Common myeloid progenitor, CD34-positive (primary cell): ENCODE results near the gene NELL1.

Experiments used
- CTCF ChIA-PET: fragments of 350-600 bp; sonication (Branson Sonifier 250); formaldehyde crosslinking; loops from one replicate; lab custom pipeline; 2021; ENCODE audit warnings: antibody characterized with exemption; lab: Charles Lee
- POLR2A ChIA-PET: fragments of 350-600 bp; sonication (Branson Sonifier 250); formaldehyde crosslinking; loops from one replicate; lab custom pipeline; 2021; ENCODE audit warnings: antibody characterized with exemption; lab: Charles Lee
- DNase-seq, 3 donors: peaks; one replicate each; pipeline versions ENCODE4 v3.0.0 to v3.0.0-alpha.2; 2013
- H3K27ac ChIP-seq, 2 experiments: 1 replicate in 1 of 2; 2 replicates in 1 of 2; pipeline ENCODE4 v1.7.0; 2013; ENCODE audit warnings: inconsistent platforms in 2 of 2, low read length in 2 of 2, mild to moderate bottlenecking in 2 of 2, low read depth in 1 of 2, moderate library complexity in 1 of 2; ENCODE audit not compliant: severe bottlenecking in 2 of 2, insufficient read depth in 1 of 2, poor library complexity in 1 of 2
- H3K27me3 ChIP-seq, 5 experiments: replicated peaks in 2 of 5; 1 replicate in 3 of 5; 2 replicates in 2 of 5; pipeline versions ENCODE4 v1.6.1 to v1.7.0; 2013; ENCODE audit warnings: low read length in 4 of 5, mild to moderate bottlenecking in 2 of 5, moderate library complexity in 2 of 5, inconsistent platforms in 1 of 5; ENCODE audit not compliant: insufficient read depth in 5 of 5, control insufficient read depth in 4 of 5
- H3K36me3 ChIP-seq, 4 experiments: 1 replicate in 2 of 4; 2 replicates in 2 of 4; pipeline versions ENCODE4 v1.6.1 to v1.7.0; 2013; ENCODE audit warnings: low read length in 3 of 4, control low read depth in 1 of 4, mild to moderate bottlenecking in 1 of 4; ENCODE audit not compliant: control insufficient read depth in 4 of 4, insufficient read depth in 4 of 4
- H3K4me1 ChIP-seq, 4 experiments: 1 replicate in 3 of 4; 2 replicates in 1 of 4; pipeline versions ENCODE4 v1.6.1 to v1.7.1; 2013; ENCODE audit warnings: low read length in 3 of 4, mild to moderate bottlenecking in 3 of 4, control low read depth in 1 of 4, inconsistent platforms in 1 of 4, moderate library complexity in 1 of 4; ENCODE audit not compliant: control insufficient read depth in 4 of 4, insufficient read depth in 4 of 4; ENCODE audit errors: control extremely low read depth in 1 of 4
- H3K4me3 ChIP-seq, 7 experiments: 1 replicate in 4 of 7; 2 replicates in 3 of 7; pipeline versions ENCODE4 v1.5.1 to v1.7.0; 2013; ENCODE audit warnings: mild to moderate bottlenecking in 7 of 7, low read length in 6 of 7, moderate library complexity in 6 of 7, inconsistent platforms in 2 of 7, low read depth in 2 of 7, control low read depth in 1 of 7; ENCODE audit not compliant: insufficient read depth in 4 of 7, control insufficient read depth in 1 of 7; ENCODE audit errors: extremely low read depth in 1 of 7
- H3K9me3 ChIP-seq, 5 experiments: 1 replicate in 4 of 5; 2 replicates in 1 of 5; pipeline versions ENCODE4 v1.6.1 to v1.7.1; 2013; ENCODE audit warnings: low read length in 4 of 5, mild to moderate bottlenecking in 2 of 5, inconsistent platforms in 1 of 5, low read depth in 1 of 5, moderate library complexity in 1 of 5; ENCODE audit not compliant: control insufficient read depth in 4 of 5, insufficient read depth in 2 of 5; ENCODE audit errors: control extremely low read depth in 1 of 5
- WGBS: methylation state at CpG from one replicate; pipeline ENCODE4 v1.1.5; 2013; ENCODE audit not compliant: insufficient coverage; 5-methylcytosine and 5-hydroxymethylcytosine counted together

Gene NELL1

DNA sequence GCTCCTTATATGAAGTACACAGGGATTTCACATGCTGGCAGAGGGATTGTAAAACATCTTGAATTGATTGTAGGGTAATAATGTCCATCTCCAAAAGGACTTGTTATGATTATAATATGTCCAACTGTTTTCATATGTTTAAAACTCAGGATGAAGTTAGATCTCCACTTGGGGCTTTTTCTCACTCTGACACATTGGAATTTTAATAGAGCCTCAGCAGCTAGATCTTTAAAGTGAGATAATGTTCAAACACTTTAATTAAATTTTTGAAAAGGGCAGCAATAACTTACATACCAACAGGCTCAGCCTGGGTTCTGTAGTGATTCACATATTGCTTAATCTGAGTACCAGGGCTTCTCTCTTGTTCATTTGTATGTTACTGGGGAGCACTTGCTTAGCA, 152.1 kb downstream of the NELL1 start:
- no peak for DNase-seq
- H3K4me1 ChIP-seq: no peaks in the 10 kb centered on the region
- H3K9me3 ChIP-seq: no peaks in the 10 kb centered on the region
- H3K4me3 ChIP-seq: no peak overlapping the region
- H3K36me3 ChIP-seq: no peaks in the 10 kb centered on the region
- no peaks in the 10 kb centered on the region for H3K27me3 ChIP-seq
- ChIA-PET POLR2A (no interaction called here), CTCF (no interaction called here)
- no peak overlapping the region for H3K27ac ChIP-seq

DNA sequence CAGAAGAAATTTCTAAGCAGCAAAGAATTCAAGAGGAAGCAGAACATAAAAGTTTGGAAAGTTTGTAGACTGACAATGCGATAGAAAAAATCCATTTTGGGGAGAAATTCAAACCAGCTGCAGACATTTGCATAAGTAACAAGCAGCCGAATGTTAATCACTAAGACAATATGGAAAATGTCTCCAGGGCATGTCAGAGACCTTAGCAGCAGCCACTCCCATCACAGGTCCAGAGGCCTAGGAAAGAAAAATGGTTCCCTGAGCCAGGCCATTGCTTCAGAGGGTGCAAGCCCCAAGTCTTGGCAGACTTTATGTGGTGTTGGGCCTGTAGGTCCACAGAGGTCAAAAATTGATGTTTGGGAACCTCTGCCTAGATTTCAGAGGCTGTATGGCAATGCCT, 155.4 kb downstream of the NELL1 start:
- H3K9me3 ChIP-seq: no peaks in the 10 kb centered on the region
- POLR2A ChIA-PET: no interaction called here
- H3K4me1 ChIP-seq: no peaks in the 10 kb centered on the region
- no peaks in the 10 kb centered on the region for H3K27me3 ChIP-seq
- CTCF ChIA-PET: no interaction called here
- H3K36me3 ChIP-seq: no peaks in the 10 kb centered on the region
- no peak overlapping the region for H3K4me3 ChIP-seq
- 80% methylated on average over 1 of the region's 2 CpGs for WGBS
- no peak for DNase-seq
- no peak overlapping the region for H3K27ac ChIP-seq

DNA sequence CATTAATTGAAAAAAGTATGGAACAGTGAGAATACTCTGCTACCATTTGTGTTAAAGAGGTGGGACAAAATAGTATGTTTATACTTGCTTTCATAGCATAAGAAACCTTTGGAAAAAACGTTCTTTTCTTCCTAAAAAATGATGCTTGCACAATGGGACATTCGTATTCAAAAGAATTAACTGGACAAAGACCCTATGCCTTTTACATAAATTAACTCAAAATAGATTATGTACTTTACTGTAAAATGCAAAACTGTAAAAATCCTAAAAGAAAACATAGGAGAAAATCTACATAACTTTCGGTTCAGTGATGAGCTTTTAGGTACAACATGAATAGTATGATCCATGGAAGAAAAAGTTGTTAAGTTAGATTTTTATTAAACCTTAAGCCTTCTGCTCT, 166.2 kb downstream of the NELL1 start:
- Histone ChIP-seq H3K36me3 (no peaks in the 10 kb centered on the region), H3K4me3 (no peak overlapping the region), H3K27ac (no peak overlapping the region), H3K9me3 (no peaks in the 10 kb centered on the region), H3K27me3 (peaks cover 0 to 2% (median 0%) of the 10 kb centered on the region in 5 experiments), H3K4me1 (no peaks in the 10 kb centered on the region)
- ChIA-PET POLR2A (no interaction called here), CTCF (no interaction called here)
- DNase-seq: no peak
- WGBS: no CpG with 5 or more reads among the region's 3 CpGs

- Histone ChIP-seq H3K4me1 (no peaks in the 10 kb centered on the region), H3K4me3 (no peak overlapping the region), H3K27ac (no peak overlapping the region), H3K27me3 (peaks cover 0 to 2% (median 0%) of the 10 kb centered on the region in 5 experiments), H3K9me3 (no peaks in the 10 kb centered on the region), H3K36me3 (no peaks in the 10 kb centered on the region)
- DNase-seq: no peak
- WGBS: no CpG with 5 or more reads among the region's 3 CpGs
- CTCF ChIA-PET: no interaction called here
- POLR2A ChIA-PET: no interaction called here
These were observed 169.8 kb downstream of the NELL1 start for GRCh38 chr11:20839231-20839630.

DNA sequence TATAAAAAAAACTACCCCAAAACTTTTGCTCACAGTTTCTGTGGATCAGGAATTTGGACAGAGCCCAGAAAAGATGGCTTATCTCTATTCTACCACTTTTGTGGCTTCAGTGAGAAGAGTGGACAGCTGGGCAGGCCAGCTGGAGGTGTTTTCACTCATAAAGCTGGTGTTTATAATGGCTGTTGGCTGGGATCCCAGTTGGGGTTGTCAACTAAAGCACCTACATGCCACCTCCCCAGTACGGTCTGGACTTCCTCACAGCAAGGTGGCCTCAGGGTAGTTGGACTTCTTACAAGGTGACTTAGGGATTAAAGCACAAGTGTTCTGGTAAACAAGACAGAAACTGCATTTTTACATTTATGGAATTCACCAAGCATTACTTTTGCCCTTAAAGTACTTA, 171.0 kb downstream of the NELL1 start:
- ChIA-PET POLR2A (no interaction called here), CTCF (no interaction called here)
- H3K4me3 ChIP-seq: no peak overlapping the region
- no peaks in the 10 kb centered on the region for H3K4me1 ChIP-seq
- H3K27me3 ChIP-seq: peaks cover 0 to 2% (median 0%) of the 10 kb centered on the region in 5 experiments
- WGBS: 75% methylated on average over 1 of the region's 1 CpG
- H3K27ac ChIP-seq: no peak overlapping the region
- no peak for DNase-seq
- no peaks in the 10 kb centered on the region for H3K9me3 ChIP-seq
- H3K36me3 ChIP-seq: no peaks in the 10 kb centered on the region

- ChIA-PET CTCF (interaction anchor here (0.7 kb wide), 1 partner anchor 69 kb away, joined by 3 read pairs; no protein-coding TSS in a partner anchor), POLR2A (no interaction called here)
- H3K36me3 ChIP-seq: no peaks in the 10 kb centered on the region
- no peak for DNase-seq
- H3K27ac ChIP-seq: no peak overlapping the region
- no peaks in the 10 kb centered on the region for H3K4me1 ChIP-seq
- peaks cover 0 to 2% (median 0%) of the 10 kb centered on the region in 5 experiments for H3K27me3 ChIP-seq
- no peaks in the 10 kb centered on the region for H3K9me3 ChIP-seq
- WGBS: 100% methylated on average over 2 of the region's 2 CpGs
- no peak overlapping the region for H3K4me3 ChIP-seq
These were observed 174.8 kb downstream of the NELL1 start for GRCh38 chr11:20844216-20844615.

GRCh38 chr11:20844630-20845029, 175.2 kb downstream of the NELL1 start:
- CTCF ChIA-PET: interaction anchor here (0.7 kb wide), 1 partner anchor 70 kb away, joined by 3 read pairs; no protein-coding TSS in a partner anchor
- no peak overlapping the region for H3K27ac ChIP-seq
- no peaks in the 10 kb centered on the region for H3K4me1 ChIP-seq
- H3K27me3 ChIP-seq: peaks cover 0 to 2% (median 0%) of the 10 kb centered on the region in 5 experiments
- POLR2A ChIA-PET: no interaction called here
- 80% methylated on average over 2 of the region's 2 CpGs for WGBS
- no peaks in the 10 kb centered on the region for H3K36me3 ChIP-seq
- no peaks in the 10 kb centered on the region for H3K9me3 ChIP-seq
- H3K4me3 ChIP-seq: no peak overlapping the region
- DNase-seq: no peak
